Measurements from ENCODE around the gene TMPRSS3. TPM values are rescaled to one million over a fixed set of nuclear protein-coding genes. Genes with fewer than 3 reads are reported as not detected.

Gene TMPRSS3
- polyA plus RNA-seq, 1 experiment, result not detected

DNA sequence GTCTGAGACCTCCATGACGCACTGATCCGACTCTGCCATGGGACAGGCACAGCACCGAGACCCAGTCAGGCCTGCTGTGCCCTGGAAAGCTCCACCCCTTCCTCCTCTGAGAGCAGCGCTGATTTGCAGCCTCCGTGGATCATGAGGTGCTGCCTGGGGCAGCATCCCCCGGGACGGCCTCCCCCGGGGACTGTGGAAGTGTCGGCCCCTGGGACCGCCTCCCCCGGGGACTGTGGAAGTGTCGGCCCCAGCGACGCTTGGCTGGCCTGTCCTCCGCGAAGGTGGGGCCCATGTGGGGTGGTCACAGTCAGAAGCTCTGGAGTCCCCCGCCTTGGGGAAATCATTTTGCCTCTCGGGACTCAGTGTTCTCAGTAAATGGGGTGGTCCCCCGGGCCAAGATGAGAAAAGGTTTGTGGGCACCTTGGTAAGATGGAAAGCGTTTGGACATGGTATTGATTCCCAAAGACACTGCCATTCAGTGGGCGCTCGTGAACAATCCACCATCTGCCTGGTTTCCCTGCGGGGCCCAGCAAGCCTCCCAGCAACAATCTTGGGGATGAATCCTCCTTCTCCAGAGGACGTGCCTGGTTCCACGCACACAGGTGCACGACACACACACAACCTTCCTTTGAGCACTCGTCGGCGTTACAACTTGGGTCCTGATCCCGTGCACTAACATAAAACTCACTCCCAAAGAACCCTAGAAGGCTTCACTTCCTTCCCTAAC, 48.1 kb downstream of the TMPRSS3 start:
- Histone ChIP-seq H3K4me3 (ENCODE audit: low read depth, low read length) (no peak overlapping the region), H3K36me3 (ENCODE audit: control insufficient read depth, insufficient read depth, low read length) (no peaks in the 10 kb centered on the region), H3K27me3 (ENCODE audit: control insufficient read depth, insufficient read depth, low read length) (no peaks in the 10 kb centered on the region)
- ChIA-PET CTCF (interaction anchor here (1.0 kb wide), 1 partner anchor 9 kb away, joined by 3 read pairs; no protein-coding TSS in a partner anchor), POLR2A (no interaction called here)
- no peak for DNase-seq (ENCODE audit: low read depth)
- TF ChIP-seq CTCF (IDR thresholded peaks at IDR 0.05; ENCODE audit: insufficient read depth, low read depth, low read length), result no peak

- no peak overlapping the region for H3K4me3 ChIP-seq (ENCODE audit: low read depth, low read length)
- ChIA-PET CTCF (interaction anchor here (1.0 kb wide), 1 partner anchor 9 kb away, joined by 3 read pairs; no protein-coding TSS in a partner anchor), POLR2A (no interaction called here)
- no peaks in the 10 kb centered on the region for H3K36me3 ChIP-seq (ENCODE audit: control insufficient read depth, insufficient read depth, low read length)
- DNase-seq (ENCODE audit: low read depth), result no peak
- no peak for TF ChIP-seq CTCF (IDR thresholded peaks at IDR 0.05; ENCODE audit: insufficient read depth, low read depth, low read length)
- H3K27me3 ChIP-seq (ENCODE audit: control insufficient read depth, insufficient read depth, low read length), result no peaks in the 10 kb centered on the region
Measured at GRCh38 chr21:42346866-42347600, 48.8 kb downstream of the TMPRSS3 start.

DNA sequence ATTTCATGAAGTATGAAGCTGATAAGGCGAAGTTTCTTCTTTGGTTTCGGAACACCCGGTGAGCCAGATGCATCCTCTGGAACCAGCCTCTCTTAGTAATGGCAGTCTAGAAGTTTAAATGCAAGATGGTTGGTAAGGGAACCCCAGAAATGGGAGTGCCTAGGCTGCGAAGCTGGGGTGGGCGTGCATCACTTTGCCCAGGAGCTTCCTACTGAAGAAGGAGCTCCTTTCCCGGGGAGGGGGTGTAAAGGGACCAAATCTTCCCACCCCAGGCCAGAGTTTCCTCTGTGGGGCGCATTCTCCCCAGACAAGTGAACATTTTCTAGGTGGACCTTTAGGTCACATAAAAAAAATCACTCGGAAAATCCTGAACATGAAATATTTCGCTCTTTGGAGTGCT, 49.4 kb downstream of the TMPRSS3 start:
- no peak for DNase-seq (ENCODE audit: low read depth)
- Histone ChIP-seq H3K36me3 (ENCODE audit: control insufficient read depth, insufficient read depth, low read length) (no peaks in the 10 kb centered on the region), H3K4me3 (ENCODE audit: low read depth, low read length) (no peak overlapping the region), H3K27me3 (ENCODE audit: control insufficient read depth, insufficient read depth, low read length) (no peaks in the 10 kb centered on the region)
- ChIA-PET CTCF (interaction anchor here (1.0 kb wide), 1 partner anchor 8 kb away, joined by 3 read pairs; no protein-coding TSS in a partner anchor), POLR2A (no interaction called here)
- TF ChIP-seq CTCF (IDR thresholded peaks at IDR 0.05; ENCODE audit: insufficient read depth, low read depth, low read length), result no peak

DNA sequence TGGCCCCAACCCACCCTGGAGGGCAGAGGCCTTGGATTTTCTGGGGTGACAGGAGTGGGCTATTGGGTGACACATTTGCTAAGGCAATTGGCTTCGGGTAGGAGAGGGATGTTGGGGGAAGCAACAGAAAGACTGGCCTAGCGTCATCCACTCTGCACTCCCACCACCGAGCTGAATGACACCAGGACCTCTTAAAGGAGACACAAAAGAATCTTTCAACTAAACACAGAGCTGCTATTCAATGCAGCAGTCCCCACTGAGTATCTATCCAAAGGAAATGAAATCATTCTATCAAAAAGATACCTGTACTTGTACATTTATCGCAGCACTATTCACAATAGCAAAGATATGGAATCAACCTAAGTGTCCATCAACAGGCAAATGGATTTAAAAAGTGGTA, 51.2 kb downstream of the TMPRSS3 start:
- no peak overlapping the region for H3K4me3 ChIP-seq (ENCODE audit: low read depth, low read length)
- H3K27me3 ChIP-seq (ENCODE audit: control insufficient read depth, insufficient read depth, low read length), result no peaks in the 10 kb centered on the region
- ChIA-PET CTCF (no interaction called here), POLR2A (no interaction called here)
- no peak for DNase-seq (ENCODE audit: low read depth)
- TF ChIP-seq CTCF (IDR thresholded peaks at IDR 0.05; ENCODE audit: insufficient read depth, low read depth, low read length), result no peak
- H3K36me3 ChIP-seq (ENCODE audit: control insufficient read depth, insufficient read depth, low read length), result no peaks in the 10 kb centered on the region

GRCh38 chr21:42343963-42344510, 51.8 kb downstream of the TMPRSS3 start:
- H3K27me3 ChIP-seq (ENCODE audit: control insufficient read depth, insufficient read depth, low read length), result no peaks in the 10 kb centered on the region
- DNase-seq (ENCODE audit: low read depth), result no peak
- ChIA-PET POLR2A (no interaction called here), CTCF (no interaction called here)
- H3K36me3 ChIP-seq (ENCODE audit: control insufficient read depth, insufficient read depth, low read length), result no peaks in the 10 kb centered on the region
- TF ChIP-seq CTCF (IDR thresholded peaks at IDR 0.05; ENCODE audit: insufficient read depth, low read depth, low read length), result no peak
- no peak overlapping the region for H3K4me3 ChIP-seq (ENCODE audit: low read depth, low read length)

Data from BJ (cell line).